ENCODE data around the gene FLRT2.

GRCh38 chr14:85601690-85602089, 71.7 kb downstream of the FLRT2 start:
- TF ChIP-seq EP300 (IDR thresholded peaks at IDR 0.05) (no peak), CHD4 (IDR thresholded peaks at IDR 0.05; ENCODE audit: borderline replicate concordance) (no peak), REST (IDR thresholded peaks at IDR 0.05) (no peak), SMC3 (IDR thresholded peaks at IDR 0.05) (no peak), HDAC2 (IDR thresholded peaks at IDR 0.05) (no peak), POLR2A (IDR thresholded peaks at IDR 0.05; ENCODE audit: low read length) (no peak), CTCF (IDR thresholded peaks at IDR 0.05) (no peak), CBX2 (IDR thresholded peaks at IDR 0.05; ENCODE audit: borderline replicate concordance, low read depth) (no peak)
- TF ChIP-seq, protein P1, sequence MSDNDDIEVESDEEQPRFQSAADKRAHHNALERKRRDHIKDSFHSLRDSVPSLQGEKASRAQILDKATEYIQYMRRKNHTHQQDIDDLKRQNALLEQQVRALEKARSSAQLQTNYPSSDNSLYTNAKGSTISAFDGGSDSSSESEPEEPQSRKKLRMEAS (IDR thresholded peaks at IDR 0.05) = no peak
- TF ChIP-seq, protein P2, sequence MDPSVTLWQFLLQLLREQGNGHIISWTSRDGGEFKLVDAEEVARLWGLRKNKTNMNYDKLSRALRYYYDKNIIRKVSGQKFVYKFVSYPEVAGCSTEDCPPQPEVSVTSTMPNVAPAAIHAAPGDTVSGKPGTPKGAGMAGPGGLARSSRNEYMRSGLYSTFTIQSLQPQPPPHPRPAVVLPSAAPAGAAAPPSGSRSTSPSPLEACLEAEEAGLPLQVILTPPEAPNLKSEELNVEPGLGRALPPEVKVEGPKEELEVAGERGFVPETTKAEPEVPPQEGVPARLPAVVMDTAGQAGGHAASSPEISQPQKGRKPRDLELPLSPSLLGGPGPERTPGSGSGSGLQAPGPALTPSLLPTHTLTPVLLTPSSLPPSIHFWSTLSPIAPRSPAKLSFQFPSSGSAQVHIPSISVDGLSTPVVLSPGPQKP (IDR thresholded peaks at IDR 0.05; ENCODE audit: low read depth, low read length) = no peak
